Bronchial epithelial cell (primary cell): Measurements from ENCODE around the gene PGLYRP2. TPM values are rescaled to one million over a fixed set of nuclear protein-coding genes. Genes with fewer than 3 reads are reported as not detected.

ENCODE experiments used
- DNase-seq: peaks from one replicate; pipeline ENCODE4 v3.0.0-alpha.2; 2010; ENCODE audit warnings: low read depth
- FAIRE-seq: peaks from 2 replicates; lab custom pipeline; 2011; peaks lifted over from hg19 to GRCh38; lab: Jason Lieb, UNC
- H3K27me3 ChIP-seq: 2 replicates; pipeline ENCODE4 v1.5.1; 2011; ENCODE audit warnings: low read length; ENCODE audit not compliant: control insufficient read depth, insufficient read depth
- H3K36me3 ChIP-seq: 2 replicates; pipeline ENCODE4 v1.5.1; 2011; ENCODE audit warnings: low read length; ENCODE audit not compliant: control insufficient read depth, insufficient read depth
- H3K4me3 ChIP-seq: 2 replicates; pipeline ENCODE4 v1.5.1; 2011; ENCODE audit warnings: mild to moderate bottlenecking, low read depth, low read length, control low read depth
- CTCF ChIP-seq: IDR thresholded peaks from 2 replicates; pipeline ENCODE4 v1.5.1; 2011; ENCODE audit warnings: mild to moderate bottlenecking, moderate library complexity, low read length, control low read depth, inconsistent platforms; ENCODE audit not compliant: insufficient read depth, severe bottlenecking
- total RNA-seq: library from RNA; depleted of rRNA; stranded (reverse); fragments of >200 nt; gene quantifications from 2 replicates; pipeline ENCODE4 v1.2.1, GENCODE V29; 2014

The PGLYRP2 gene
- total RNA-seq, 1 donor from 2014 or later: not detected

- Histone ChIP-seq H3K4me3 (no peak overlapping the region), H3K27me3 (peaks cover 12% of the 10 kb centered on the region), H3K36me3 (no peaks in the 10 kb centered on the region)
- DNase-seq: no peak
- FAIRE-seq: no peak
- no peak for TF ChIP-seq CTCF
These were observed 10.4 kb downstream of the PGLYRP2 start for GRCh38 chr19:15468675-15469512.

GRCh38 chr19:15467734-15468214 lies 11.5 kb downstream of the PGLYRP2 start:
- no peak for TF ChIP-seq CTCF
- DNase-seq: no peak
- Histone ChIP-seq H3K36me3 (no peaks in the 10 kb centered on the region), H3K27me3 (peaks cover 12% of the 10 kb centered on the region), H3K4me3 (no peak overlapping the region)
- FAIRE-seq: no peak

- DNase-seq (peak; percentile 80), FAIRE-seq (no peak)
- Histone ChIP-seq H3K27me3 (peaks cover 12% of the 10 kb centered on the region), H3K4me3 (no peak overlapping the region), H3K36me3 (no peaks in the 10 kb centered on the region)
- TF ChIP-seq CTCF: no peak
These were observed 12.2 kb downstream of the PGLYRP2 start for GRCh38 chr19:15466851-15467733.

GRCh38 chr19:15464394-15465385 lies 14.6 kb downstream of the PGLYRP2 start, which contains the start of gene RASAL3:
Gene RASAL3, minus strand, starts transcription at chr19:15464544. Its CDS starts 186 bp downstream, at chr19:15464358.
- no peak for TF ChIP-seq CTCF
- FAIRE-seq (no peak), DNase-seq (no peak)
- peaks cover 9% of the 10 kb centered on the region for H3K27me3 ChIP-seq
- H3K4me3 ChIP-seq: no peak within 1 kb of the TSS
- no peaks in the 10 kb centered on the region for H3K36me3 ChIP-seq

- DNase-seq (no peak), FAIRE-seq (no peak)
- no peak for TF ChIP-seq CTCF
- Histone ChIP-seq H3K27me3 (peaks cover 1% of the 10 kb centered on the region), H3K4me3 (no peak overlapping the region), H3K36me3 (no peaks in the 10 kb centered on the region)
These were observed 15.4 kb downstream of the PGLYRP2 start for GRCh38 chr19:15463861-15464371.
